HG03108 (cell line): ENCODE results near the gene CELSR3.
A peak's percentile ranks its signal among the peaks of the same experiment; 100 is the strongest.

Source experiments
- ATAC-seq: cut with Tn5 transposase; IDR thresholded peaks from one replicate; pipeline ENCODE4 v1.9.1; 2021; ENCODE audit warnings: moderate library complexity; ENCODE audit not compliant: unreplicated experiment

Gene CELSR3

GRCh38 chr3:48634661-48635221 lies 27.9 kb downstream of the CELSR3 start:
- ATAC-seq = peak; percentile 5

GRCh38 chr3:48633743-48634142 lies 28.9 kb downstream of the CELSR3 start:
- no peak for ATAC-seq

GRCh38 chr3:48633256-48633655 lies 29.4 kb downstream of the CELSR3 start:
- no peak for ATAC-seq

GRCh38 chr3:48631516-48632448 lies 30.9 kb downstream of the CELSR3 start:
- ATAC-seq = no peak

GRCh38 chr3:48630833-48631232 lies 31.9 kb downstream of the CELSR3 start:
- ATAC-seq = no peak

- ATAC-seq = no peak
Measured at GRCh38 chr3:48630407-48630806, 32.3 kb downstream of the CELSR3 start.

- no peak for ATAC-seq
Measured at GRCh38 chr3:48629894-48630293, 32.8 kb downstream of the CELSR3 start.

- no peak for ATAC-seq
Measured at GRCh38 chr3:48628277-48629017, 34.2 kb downstream of the CELSR3 start.

GRCh38 chr3:48625600-48625999 lies 37.1 kb downstream of the CELSR3 start:
- ATAC-seq = no peak

GRCh38 chr3:48624767-48625166 lies 37.9 kb downstream of the CELSR3 start:
- no peak for ATAC-seq

GRCh38 chr3:48623851-48624547 lies 38.7 kb downstream of the CELSR3 start:
- ATAC-seq = no peak

- ATAC-seq = no peak
Measured at GRCh38 chr3:48621461-48621869, 41.2 kb downstream of the CELSR3 start, which contains the start of gene TMEM89. Gene TMEM89 (minus strand): TSS chr3:48621769. CDS start chr3:48621756, 13 bp downstream.

GRCh38 chr3:48619541-48620524 lies 42.9 kb downstream of the CELSR3 start:
- no peak for ATAC-seq

GRCh38 chr3:48617559-48617958 lies 45.1 kb downstream of the CELSR3 start:
- no peak for ATAC-seq

GRCh38 chr3:48614044-48614443 lies 48.6 kb downstream of the CELSR3 start:
- ATAC-seq = no peak

- no peak for ATAC-seq
Measured at GRCh38 chr3:48612309-48612708, 50.4 kb downstream of the CELSR3 start.

GRCh38 chr3:48609088-48610005 lies 53.3 kb downstream of the CELSR3 start, which contains the start of gene UQCRC1:
Gene UQCRC1 (minus strand): TSS chr3:48609646. CDS start chr3:48609620, 26 bp downstream.
- ATAC-seq = peak; percentile 96

GRCh38 chr3:48607519-48607918 lies 55.2 kb downstream of the CELSR3 start:
- ATAC-seq = no peak

GRCh38 chr3:48601622-48601994 lies 61.1 kb downstream of the CELSR3 start:
- no peak for ATAC-seq
